ENCODE data around the gene SASS6.

Gene SASS6

DNA sequence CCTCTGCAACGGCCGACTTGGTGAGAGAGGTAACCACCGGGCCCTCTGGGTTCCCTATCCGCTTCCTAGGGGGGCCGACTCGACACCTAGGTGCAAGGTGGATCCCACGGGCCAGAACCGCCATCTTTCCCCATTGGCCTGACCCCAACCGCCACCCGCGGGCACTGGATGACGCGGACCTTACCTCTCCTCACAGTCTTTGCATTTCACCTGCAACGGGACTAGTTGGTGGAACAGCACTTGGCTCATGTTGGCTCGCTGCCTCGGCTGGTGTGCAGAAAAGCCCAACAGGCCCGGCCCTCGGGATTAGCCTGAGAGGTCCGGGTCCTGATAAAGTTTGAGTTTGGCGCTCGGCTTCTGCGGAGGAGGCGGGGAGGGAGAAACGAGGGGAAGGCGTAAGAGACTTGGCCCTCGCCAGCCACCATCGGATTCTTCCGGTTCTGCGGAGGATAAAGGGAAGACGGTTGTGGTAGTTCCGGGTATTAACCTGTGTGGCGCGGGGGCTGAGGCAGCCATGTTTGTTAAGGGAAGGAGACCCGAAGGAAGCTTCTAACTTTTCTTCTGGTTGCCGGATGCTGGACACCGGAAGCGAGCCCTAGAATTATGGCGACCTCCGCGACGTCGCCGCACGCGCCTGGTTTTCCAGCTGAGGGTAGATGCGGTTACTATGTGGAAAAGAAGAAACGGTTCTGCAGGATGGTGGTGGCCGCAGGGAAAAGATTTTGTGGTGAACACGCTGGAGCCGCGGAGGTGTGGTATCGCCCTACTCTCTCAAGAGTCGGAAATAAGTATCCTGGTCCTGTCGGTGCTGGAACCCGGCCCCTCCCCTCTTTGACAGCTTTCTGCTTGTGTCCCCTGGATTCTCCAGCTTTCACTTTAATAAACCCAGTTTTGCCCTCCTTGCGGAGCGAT, at the start of gene SASS6, which contains the start of gene TRMT13:
TSS of gene SASS6 (minus strand) at position 365 of the 912 bp plus-strand sequence. CDS start at position 249, 116 bp downstream.
TSS of gene TRMT13 (plus strand) at position 598 of the 912 bp plus-strand sequence. CDS start at position 604, 6 bp downstream.
- Histone ChIP-seq H2AFZ (ENCODE audit: low read depth, low read length) (peak within 1 kb of the TSS; percentile 95), H3K9me3 (ENCODE audit: low read length) (no peaks in the 10 kb centered on the region), H3K4me1 (ENCODE audit: insufficient read depth, low read length) (peaks cover 16% of the 10 kb centered on the region), H3K27me3 (ENCODE audit: insufficient read depth, low read length) (no peaks in the 10 kb centered on the region), H3K36me3 (ENCODE audit: insufficient read depth, low read length) (peaks cover 14% of the 10 kb centered on the region), H3K4me3 (ENCODE audit: low read length) (peak within 1 kb of the TSS; percentile 89)

DNA sequence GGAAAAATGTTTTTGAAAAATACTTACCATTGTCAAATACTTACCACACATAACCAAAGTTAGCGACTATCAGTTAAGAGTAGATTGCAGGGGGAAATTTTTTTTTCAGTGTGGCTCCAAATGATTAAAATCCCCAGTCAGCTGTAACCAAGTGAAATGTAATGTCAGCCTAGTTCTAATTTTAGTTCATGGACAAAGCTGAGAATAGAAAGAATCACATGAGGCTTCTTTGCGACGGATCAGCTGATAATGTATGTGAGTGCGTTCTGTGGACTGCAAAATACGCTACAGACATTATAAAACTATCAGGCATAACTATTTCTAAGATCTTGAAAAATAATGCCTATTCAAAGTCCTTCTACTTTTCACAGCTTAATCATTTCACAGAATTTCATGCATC, 45.4 kb upstream of the SASS6 start, which contains the start of gene LRRC39:
TSS of gene LRRC39 (minus strand) at position 166 of the 400 bp plus-strand sequence. CDS start 9,740 bp downstream, outside the sequence.
- no peaks in the 10 kb centered on the region for H3K27me3 ChIP-seq (ENCODE audit: insufficient read depth, low read length)
- H3K36me3 ChIP-seq (ENCODE audit: insufficient read depth, low read length), result no peaks in the 10 kb centered on the region
- no peaks in the 10 kb centered on the region for H3K9me3 ChIP-seq (ENCODE audit: low read length)
- H3K4me1 ChIP-seq (ENCODE audit: insufficient read depth, low read length), result no peaks in the 10 kb centered on the region
- H3K4me3 ChIP-seq (ENCODE audit: low read length), result no peak within 1 kb of the TSS
- H2AFZ ChIP-seq (ENCODE audit: low read depth, low read length), result no peak within 1 kb of the TSS

DNA sequence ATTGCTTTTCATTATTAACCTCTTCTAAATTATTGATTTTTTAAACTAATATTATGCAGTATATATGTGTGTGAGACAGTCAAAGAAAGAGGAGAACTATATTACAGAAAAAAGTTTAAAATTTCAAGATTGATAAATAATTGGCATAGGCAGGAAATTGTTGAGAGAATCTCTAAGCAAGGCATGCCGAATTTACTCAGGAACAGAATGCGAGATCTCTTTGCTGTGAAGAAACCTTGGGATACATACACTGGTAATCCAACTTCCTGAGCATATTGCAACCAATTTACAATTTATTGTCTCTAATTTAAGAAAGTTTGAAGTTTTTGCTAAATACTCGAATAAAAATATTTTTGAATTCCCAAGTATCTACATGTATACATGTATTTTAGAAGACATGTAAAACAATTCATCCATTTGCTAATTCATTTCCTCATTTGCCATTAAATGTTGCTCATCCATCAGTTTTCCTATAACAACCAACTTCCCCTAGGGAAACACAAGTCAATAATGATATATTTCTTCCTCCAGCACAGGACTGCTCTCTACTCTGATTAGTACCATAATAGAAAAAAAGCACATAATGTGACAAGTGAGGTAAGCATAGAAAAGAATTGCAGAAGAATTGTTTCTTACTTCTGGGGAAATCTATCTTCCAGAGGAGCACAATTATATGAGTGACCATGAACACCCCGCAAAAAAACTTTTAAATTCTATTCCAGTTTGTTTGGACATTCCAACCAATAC, 44.7 kb upstream of the SASS6 start:
- Histone ChIP-seq H3K4me1 (ENCODE audit: insufficient read depth, low read length) (no peaks in the 10 kb centered on the region), H2AFZ (ENCODE audit: low read depth, low read length) (no peak overlapping the region), H3K4me3 (ENCODE audit: low read length) (no peak overlapping the region), H3K27me3 (ENCODE audit: insufficient read depth, low read length) (no peaks in the 10 kb centered on the region), H3K36me3 (ENCODE audit: insufficient read depth, low read length) (no peaks in the 10 kb centered on the region), H3K9me3 (ENCODE audit: low read length) (no peaks in the 10 kb centered on the region)

DNA sequence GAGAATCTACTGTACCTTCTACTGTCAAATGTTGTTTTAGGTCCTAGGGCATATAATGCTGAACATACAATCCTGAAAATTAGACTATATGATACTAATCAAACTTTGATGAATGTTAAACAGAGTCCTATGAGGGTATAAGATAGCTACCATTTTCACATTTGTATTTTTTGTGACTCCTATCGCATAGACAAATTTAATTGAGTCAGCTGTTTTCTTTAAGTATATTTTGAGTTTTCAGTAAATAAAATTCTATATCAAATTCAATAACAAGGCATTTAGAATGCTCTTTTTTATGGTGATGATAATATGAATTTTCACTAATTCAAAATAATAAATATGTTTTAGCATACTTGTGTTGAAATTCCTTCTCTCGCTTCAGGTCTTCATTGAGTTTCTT, 35.3 kb upstream of the SASS6 start:
- Histone ChIP-seq H3K27me3 (ENCODE audit: insufficient read depth, low read length) (no peaks in the 10 kb centered on the region), H3K9me3 (ENCODE audit: low read length) (no peaks in the 10 kb centered on the region), H3K4me3 (ENCODE audit: low read length) (no peak overlapping the region), H3K4me1 (ENCODE audit: insufficient read depth, low read length) (peaks cover 7% of the 10 kb centered on the region), H2AFZ (ENCODE audit: low read depth, low read length) (no peak overlapping the region), H3K36me3 (ENCODE audit: insufficient read depth, low read length) (no peaks in the 10 kb centered on the region)

DNA sequence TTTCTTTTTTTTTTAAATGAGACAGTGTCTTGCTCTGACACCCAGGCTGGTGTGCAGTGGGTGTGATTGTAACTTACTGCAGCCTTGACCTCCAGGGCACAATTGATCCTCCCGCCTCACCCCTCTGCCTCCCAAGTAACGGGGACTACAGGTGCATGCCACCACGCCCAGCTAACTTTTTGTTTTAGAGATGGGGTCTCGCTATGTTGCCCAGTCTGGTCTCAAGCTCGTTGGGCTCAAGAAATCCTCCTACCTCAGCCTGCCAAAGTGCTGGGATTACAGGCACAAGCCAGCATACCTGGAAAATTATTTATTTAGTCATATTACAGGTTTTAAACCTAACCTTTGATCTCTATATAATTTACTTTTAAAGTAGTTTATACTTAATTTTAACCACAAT, 32.0 kb upstream of the SASS6 start:
- Histone ChIP-seq H2AFZ (ENCODE audit: low read depth, low read length) (no peak overlapping the region), H3K36me3 (ENCODE audit: insufficient read depth, low read length) (no peaks in the 10 kb centered on the region), H3K27me3 (ENCODE audit: insufficient read depth, low read length) (no peaks in the 10 kb centered on the region), H3K4me1 (ENCODE audit: insufficient read depth, low read length) (peaks cover 7% of the 10 kb centered on the region), H3K9me3 (ENCODE audit: low read length) (no peaks in the 10 kb centered on the region), H3K4me3 (ENCODE audit: low read length) (no peak overlapping the region)

DNA sequence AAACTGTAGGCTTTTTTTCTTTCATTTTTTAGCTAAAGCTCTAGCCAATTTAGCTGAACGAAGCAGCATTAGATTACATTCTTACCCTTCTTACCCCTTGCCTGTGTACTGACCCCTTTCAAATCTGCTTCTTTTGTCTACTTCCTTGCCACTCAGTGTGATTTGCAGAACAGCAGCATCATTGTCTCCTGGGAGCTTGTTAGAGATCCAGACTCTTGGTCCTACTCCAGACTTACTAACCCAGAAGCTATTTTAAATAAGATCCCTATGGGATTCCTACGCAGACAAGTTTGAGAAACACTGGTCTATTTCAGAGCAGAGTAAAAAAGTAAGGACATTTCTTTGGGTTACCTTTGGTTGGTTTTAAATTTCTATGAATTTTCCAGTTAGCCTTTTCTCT, 31.5 kb upstream of the SASS6 start:
- Histone ChIP-seq H3K36me3 (ENCODE audit: insufficient read depth, low read length) (no peaks in the 10 kb centered on the region), H3K27me3 (ENCODE audit: insufficient read depth, low read length) (no peaks in the 10 kb centered on the region), H3K9me3 (ENCODE audit: low read length) (no peaks in the 10 kb centered on the region), H3K4me3 (ENCODE audit: low read length) (no peak overlapping the region), H2AFZ (ENCODE audit: low read depth, low read length) (no peak overlapping the region), H3K4me1 (ENCODE audit: insufficient read depth, low read length) (peaks cover 7% of the 10 kb centered on the region)

- Histone ChIP-seq H3K4me1 (ENCODE audit: insufficient read depth, low read length) (peaks cover 7% of the 10 kb centered on the region), H3K36me3 (ENCODE audit: insufficient read depth, low read length) (no peaks in the 10 kb centered on the region), H3K27me3 (ENCODE audit: insufficient read depth, low read length) (no peaks in the 10 kb centered on the region), H2AFZ (ENCODE audit: low read depth, low read length) (no peak overlapping the region), H3K4me3 (ENCODE audit: low read length) (no peak overlapping the region), H3K9me3 (ENCODE audit: low read length) (no peaks in the 10 kb centered on the region)
Measured at GRCh38 chr1:100162881-100163280, 30.2 kb upstream of the SASS6 start.

DNA sequence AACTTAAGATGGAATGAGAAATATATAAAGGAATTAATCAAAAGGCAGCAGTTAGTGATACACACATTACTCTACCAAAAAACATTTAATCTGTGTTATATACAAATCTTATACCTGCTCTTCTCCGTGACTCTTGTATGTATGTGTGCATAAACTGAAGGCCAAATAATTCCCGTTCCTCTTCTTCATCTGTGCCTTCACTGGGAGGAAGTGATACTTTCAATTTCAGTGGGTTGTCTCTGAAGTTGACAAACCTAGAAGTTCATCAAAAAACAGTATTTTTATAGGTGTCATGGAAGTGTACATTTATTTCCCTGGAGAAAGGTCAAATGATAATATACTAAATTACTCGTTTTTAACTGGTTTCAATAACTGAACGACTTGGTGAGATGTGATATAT, 19.5 kb upstream of the SASS6 start:
- H3K4me1 ChIP-seq (ENCODE audit: insufficient read depth, low read length), result no peaks in the 10 kb centered on the region
- peaks cover 23% of the 10 kb centered on the region for H3K36me3 ChIP-seq (ENCODE audit: insufficient read depth, low read length)
- no peaks in the 10 kb centered on the region for H3K27me3 ChIP-seq (ENCODE audit: insufficient read depth, low read length)
- H2AFZ ChIP-seq (ENCODE audit: low read depth, low read length), result no peak overlapping the region
- no peaks in the 10 kb centered on the region for H3K9me3 ChIP-seq (ENCODE audit: low read length)
- no peak overlapping the region for H3K4me3 ChIP-seq (ENCODE audit: low read length)

GRCh38 chr1:100151679-100152078, 18.9 kb upstream of the SASS6 start:
- Histone ChIP-seq H3K9me3 (ENCODE audit: low read length) (no peaks in the 10 kb centered on the region), H2AFZ (ENCODE audit: low read depth, low read length) (no peak overlapping the region), H3K4me3 (ENCODE audit: low read length) (no peak overlapping the region), H3K4me1 (ENCODE audit: insufficient read depth, low read length) (no peaks in the 10 kb centered on the region), H3K27me3 (ENCODE audit: insufficient read depth, low read length) (no peaks in the 10 kb centered on the region), H3K36me3 (ENCODE audit: insufficient read depth, low read length) (peaks cover 27% of the 10 kb centered on the region)

DNA sequence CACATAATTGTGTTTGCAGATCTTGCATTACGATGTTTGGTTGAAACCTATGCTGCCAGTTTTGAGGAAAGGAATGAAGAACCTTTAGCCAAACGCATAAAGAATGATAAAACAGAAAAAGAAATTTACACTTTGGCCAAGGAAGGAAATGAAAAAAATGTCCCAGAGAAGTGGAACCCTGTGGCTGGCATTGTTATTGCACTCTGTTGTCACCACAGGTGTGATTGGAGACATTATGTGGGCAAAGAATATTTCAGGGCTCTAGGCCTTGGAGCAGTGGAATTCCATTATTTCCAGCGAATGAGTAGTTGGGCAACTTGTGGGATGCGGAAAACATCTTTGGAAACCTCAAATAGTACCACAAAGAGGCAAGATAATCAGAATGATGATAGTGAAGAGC, 15.1 kb upstream of the SASS6 start:
- H3K27me3 ChIP-seq (ENCODE audit: insufficient read depth, low read length), result no peaks in the 10 kb centered on the region
- no peaks in the 10 kb centered on the region for H3K9me3 ChIP-seq (ENCODE audit: low read length)
- H3K4me1 ChIP-seq (ENCODE audit: insufficient read depth, low read length), result no peaks in the 10 kb centered on the region
- no peak overlapping the region for H2AFZ ChIP-seq (ENCODE audit: low read depth, low read length)
- H3K36me3 ChIP-seq (ENCODE audit: insufficient read depth, low read length), result peaks cover 58% of the 10 kb centered on the region
- H3K4me3 ChIP-seq (ENCODE audit: low read length), result no peak overlapping the region

DNA sequence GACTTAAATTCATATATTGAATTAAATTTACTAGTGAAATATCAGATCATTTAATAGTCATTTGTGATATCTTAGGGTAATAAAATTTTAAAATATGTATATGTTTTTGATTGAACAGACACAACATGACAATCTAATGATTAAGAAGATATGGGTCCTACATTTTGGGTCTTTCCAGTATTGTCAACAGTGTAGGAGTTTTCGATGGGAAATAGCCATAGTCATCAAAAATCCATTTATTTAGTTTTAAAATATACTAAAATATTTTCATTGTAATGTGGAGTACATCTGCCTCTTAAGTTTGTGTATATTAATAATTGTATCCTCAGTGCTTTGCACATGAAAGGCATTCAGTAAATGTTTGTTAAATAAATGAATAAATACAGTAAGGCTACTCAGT, 14.2 kb upstream of the SASS6 start:
- no peaks in the 10 kb centered on the region for H3K9me3 ChIP-seq (ENCODE audit: low read length)
- no peak overlapping the region for H2AFZ ChIP-seq (ENCODE audit: low read depth, low read length)
- H3K27me3 ChIP-seq (ENCODE audit: insufficient read depth, low read length), result no peaks in the 10 kb centered on the region
- H3K4me3 ChIP-seq (ENCODE audit: low read length), result no peak overlapping the region
- H3K36me3 ChIP-seq (ENCODE audit: insufficient read depth, low read length), result peaks cover 64% of the 10 kb centered on the region
- no peaks in the 10 kb centered on the region for H3K4me1 ChIP-seq (ENCODE audit: insufficient read depth, low read length)

- Histone ChIP-seq H3K36me3 (ENCODE audit: insufficient read depth, low read length) (peaks cover 79% of the 10 kb centered on the region), H3K27me3 (ENCODE audit: insufficient read depth, low read length) (no peaks in the 10 kb centered on the region), H3K4me3 (ENCODE audit: low read length) (no peak overlapping the region), H3K9me3 (ENCODE audit: low read length) (no peaks in the 10 kb centered on the region), H2AFZ (ENCODE audit: low read depth, low read length) (no peak overlapping the region), H3K4me1 (ENCODE audit: insufficient read depth, low read length) (no peaks in the 10 kb centered on the region)
Measured at GRCh38 chr1:100145116-100145515, 12.4 kb upstream of the SASS6 start.

DNA sequence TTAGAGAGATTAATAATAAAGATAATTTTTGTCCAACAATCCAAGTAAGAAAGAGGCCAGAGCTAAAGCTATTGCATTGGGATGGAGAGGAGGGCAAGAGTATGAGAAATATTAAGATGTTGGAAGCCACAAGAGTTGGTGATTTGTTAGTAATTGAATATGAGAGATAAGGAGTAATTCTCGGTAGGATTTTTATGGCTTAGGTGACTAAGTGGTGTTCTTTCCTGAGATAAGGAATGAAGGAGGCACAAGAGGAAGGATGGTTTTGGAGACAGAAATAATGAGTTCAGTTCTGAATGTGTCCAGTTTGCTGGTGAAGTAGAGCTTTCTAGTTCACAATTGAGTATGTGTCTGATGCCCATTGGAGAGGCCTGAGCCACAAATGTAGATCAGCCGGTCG, 9.6 kb upstream of the SASS6 start:
- Histone ChIP-seq H3K9me3 (ENCODE audit: low read length) (no peaks in the 10 kb centered on the region), H3K27me3 (ENCODE audit: insufficient read depth, low read length) (no peaks in the 10 kb centered on the region), H3K4me3 (ENCODE audit: low read length) (no peak overlapping the region), H2AFZ (ENCODE audit: low read depth, low read length) (no peak overlapping the region), H3K4me1 (ENCODE audit: insufficient read depth, low read length) (no peaks in the 10 kb centered on the region), H3K36me3 (ENCODE audit: insufficient read depth, low read length) (peaks cover 86% of the 10 kb centered on the region)

All from neuron (in vitro differentiated cells).